SU-DHL-6 (cell line): ENCODE data around the gene PRPS1.

Experiments used
- H2AFZ ChIP-seq: fragments of 200-600 bp; sonication (generic); 2 replicates; pipeline ENCODE4 v1.6.1; 2014; ENCODE audit warnings: low read depth, mild to moderate bottlenecking, moderate library complexity, mixed read lengths, antibody characterized with exemption, low read length; ENCODE audit not compliant: severe bottlenecking
- H3F3A ChIP-seq: fragments of 200-600 bp; shearing (Covaris generic); 2 replicates; pipeline ENCODE4 v1.6.0; 2016; ENCODE audit warnings: antibody characterized with exemption, mild to moderate bottlenecking; ENCODE audit not compliant: insufficient read depth
- H3K27ac ChIP-seq: fragments of 200-600 bp; sonication (generic); 2 replicates; pipeline ENCODE4 v1.5.1; 2016; ENCODE audit warnings: low read depth, mild to moderate bottlenecking, low read length, moderate library complexity, mixed read lengths
- H3K27me3 ChIP-seq: fragments of 200-600 bp; sonication (generic), shearing (Covaris generic); 2 replicates; pipeline ENCODE4 v1.6.0; 2014; ENCODE audit warnings: mild to moderate bottlenecking, low read length
- H3K36me3 ChIP-seq: fragments of 200-600 bp; sonication (generic); 2 replicates; pipeline ENCODE4 v1.6.1; 2014; ENCODE audit warnings: mild to moderate bottlenecking, low read length, mixed read lengths
- H3K4me2 ChIP-seq: fragments of 300-600, 200-600 bp; shearing (Covaris generic), sonication (generic); 2 replicates; pipeline ENCODE4 v1.6.0; 2014; ENCODE audit warnings: low read length, low read depth, mild to moderate bottlenecking; ENCODE audit not compliant: poor library complexity, severe bottlenecking
- H3K4me3 ChIP-seq: fragments of 200-600 bp; sonication (generic); 2 replicates; pipeline ENCODE4 v1.5.1; 2014; ENCODE audit warnings: antibody characterized with exemption, low read length, mild to moderate bottlenecking, mixed read lengths; ENCODE audit not compliant: insufficient read depth, poor library complexity, severe bottlenecking
- H3K79me2 ChIP-seq: fragments of 200-600 bp; sonication (generic); 2 replicates; pipeline ENCODE4 v1.6.1; 2014; ENCODE audit warnings: mild to moderate bottlenecking, low read length, moderate library complexity; ENCODE audit not compliant: insufficient read depth
- H3K9ac ChIP-seq: fragments of 200-600 bp; sonication (generic); 2 replicates; pipeline ENCODE4 v1.7.0; 2014; ENCODE audit warnings: mild to moderate bottlenecking, low read length
- H3K9me2 ChIP-seq: fragments of 200-600 bp; sonication (generic); replicated peaks from 2 replicates; pipeline ENCODE4 v1.6.1; 2014; ENCODE audit warnings: low read length; ENCODE audit not compliant: insufficient read depth
- H3K9me3 ChIP-seq: fragments of 200-600 bp; sonication (generic); 2 replicates; pipeline ENCODE4 v1.6.1; 2014; ENCODE audit warnings: low read length, mixed read lengths; ENCODE audit not compliant: insufficient read depth
- H4K20me1 ChIP-seq: fragments of 200-600 bp; sonication (generic); 2 replicates; pipeline ENCODE4 v1.6.1; 2014; ENCODE audit warnings: low read depth, mild to moderate bottlenecking, antibody characterized with exemption, low read length, moderate library complexity, mixed read lengths
- EZH2phosphoT487 ChIP-seq: fragments of 200-600 bp; sonication (generic), shearing (Covaris generic); conservative IDR thresholded peaks from 2 replicates; pipeline ENCODE4 v1.6.1; 2018; ENCODE audit warnings: mild to moderate bottlenecking, antibody characterized with exemption, low read length, moderate library complexity, mixed read lengths
- TF ChIP-seq, protein P1 (sequence below): fragments of 200-600 bp; sonication (generic); IDR thresholded peaks from one replicate; pipeline ENCODE4 v1.5.1; 2017; ENCODE audit warnings: antibody characterized with exemption, mild to moderate bottlenecking, low read length, moderate library complexity; ENCODE audit not compliant: insufficient read depth, poor library complexity, severe bottlenecking

Gene PRPS1

DNA sequence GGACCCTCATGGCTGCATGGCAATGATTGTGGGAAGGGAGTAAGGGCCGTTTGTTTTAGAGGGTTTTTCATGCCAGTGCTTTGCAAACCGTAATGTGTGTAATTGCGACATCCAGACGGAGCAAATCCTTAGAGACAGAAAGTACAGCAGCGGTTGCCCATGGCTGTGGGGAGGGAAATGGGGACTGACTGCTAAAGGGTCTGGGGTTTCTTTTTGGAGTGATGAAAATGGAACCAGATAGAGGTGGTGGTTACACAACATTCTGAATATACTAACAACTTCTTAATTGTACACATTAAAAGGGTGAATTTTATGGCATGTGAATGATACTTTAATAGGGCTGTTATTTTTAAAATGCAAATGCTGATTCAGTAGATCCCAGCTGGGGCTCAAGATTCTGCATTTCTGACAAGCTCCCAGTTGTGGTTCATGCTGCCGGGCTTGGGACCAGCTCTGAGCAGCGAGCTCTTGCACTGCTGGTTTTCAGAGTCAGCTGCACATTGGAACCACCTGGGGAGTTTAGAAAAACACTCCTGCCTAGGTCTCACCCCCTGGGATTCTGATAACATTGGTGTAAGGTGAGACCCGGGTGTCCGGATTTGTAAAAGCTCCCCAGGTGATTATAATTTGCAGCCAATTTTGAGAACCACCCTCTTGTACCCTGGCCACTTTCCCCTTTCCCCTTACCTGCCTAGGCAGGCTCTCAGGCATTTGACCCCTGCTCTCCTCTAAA, 47.7 kb downstream of the PRPS1 start:
- Histone ChIP-seq H3K79me2 (no peaks in the 10 kb centered on the region; the same call in 1 of the 2 replicates), H3K27me3 (no peaks in the 10 kb centered on the region), H4K20me1 (no peaks in the 10 kb centered on the region), H3K4me2 (peak overlapping the region; percentile 74), H3K27ac (peak overlapping the region; percentile 73), H3F3A (peaks cover 26% of the 10 kb centered on the region), H3K9me3 (no peaks in the 10 kb centered on the region), H3K9me2 (no peaks in the 10 kb centered on the region), H3K9ac (peak overlapping the region; percentile 77), H2AFZ (peak overlapping the region; percentile 80), H3K4me3 (peak overlapping the region; percentile 56), H3K36me3 (no peaks in the 10 kb centered on the region)
- TF ChIP-seq, protein P1, sequence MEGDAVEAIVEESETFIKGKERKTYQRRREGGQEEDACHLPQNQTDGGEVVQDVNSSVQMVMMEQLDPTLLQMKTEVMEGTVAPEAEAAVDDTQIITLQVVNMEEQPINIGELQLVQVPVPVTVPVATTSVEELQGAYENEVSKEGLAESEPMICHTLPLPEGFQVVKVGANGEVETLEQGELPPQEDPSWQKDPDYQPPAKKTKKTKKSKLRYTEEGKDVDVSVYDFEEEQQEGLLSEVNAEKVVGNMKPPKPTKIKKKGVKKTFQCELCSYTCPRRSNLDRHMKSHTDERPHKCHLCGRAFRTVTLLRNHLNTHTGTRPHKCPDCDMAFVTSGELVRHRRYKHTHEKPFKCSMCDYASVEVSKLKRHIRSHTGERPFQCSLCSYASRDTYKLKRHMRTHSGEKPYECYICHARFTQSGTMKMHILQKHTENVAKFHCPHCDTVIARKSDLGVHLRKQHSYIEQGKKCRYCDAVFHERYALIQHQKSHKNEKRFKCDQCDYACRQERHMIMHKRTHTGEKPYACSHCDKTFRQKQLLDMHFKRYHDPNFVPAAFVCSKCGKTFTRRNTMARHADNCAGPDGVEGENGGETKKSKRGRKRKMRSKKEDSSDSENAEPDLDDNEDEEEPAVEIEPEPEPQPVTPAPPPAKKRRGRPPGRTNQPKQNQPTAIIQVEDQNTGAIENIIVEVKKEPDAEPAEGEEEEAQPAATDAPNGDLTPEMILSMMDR: no peak
- TF ChIP-seq EZH2phosphoT487: no peak

DNA sequence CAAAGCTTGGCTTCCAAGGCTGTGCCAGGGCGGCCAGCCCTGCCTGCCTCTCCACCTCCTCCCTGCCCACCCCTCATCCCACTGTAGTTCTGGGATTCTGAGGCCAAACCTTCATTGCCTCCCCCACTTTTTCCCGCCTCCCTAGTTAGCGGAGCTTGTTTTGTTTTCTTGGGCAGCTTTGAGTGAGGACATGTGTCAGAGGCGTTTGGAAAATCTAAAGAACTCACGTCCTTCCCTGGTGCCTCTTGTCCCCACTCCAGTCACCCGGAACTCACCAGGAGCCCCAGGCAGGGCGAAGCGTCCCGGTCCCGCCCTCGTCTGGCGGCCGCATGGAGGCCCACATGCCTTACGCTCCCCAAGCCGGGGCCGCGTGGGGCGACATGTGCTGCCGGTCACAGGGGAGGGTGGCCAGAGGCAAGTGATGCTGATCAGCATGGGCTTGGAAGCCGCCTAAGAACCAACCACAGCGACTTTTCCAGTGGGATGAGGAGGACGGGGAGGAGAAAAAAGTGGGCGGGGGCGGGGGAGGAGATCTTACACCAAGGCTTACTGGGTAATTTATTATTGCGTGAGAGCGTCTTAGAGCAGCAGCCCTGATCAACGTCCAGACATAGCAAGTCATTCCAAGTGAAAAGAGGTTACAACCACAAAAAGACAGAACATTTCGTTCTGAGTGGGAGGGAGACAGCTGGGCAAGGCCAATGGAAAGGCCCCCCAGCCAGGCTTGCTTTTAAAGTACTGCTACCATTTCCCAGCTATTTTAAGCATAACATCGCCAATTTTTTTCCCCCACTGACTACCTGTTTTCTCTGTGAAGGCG, 48.5 kb downstream of the PRPS1 start:
- Histone ChIP-seq H3K9me3 (no peaks in the 10 kb centered on the region), H3K4me2 (peak overlapping the region; percentile 74), H3F3A (peaks cover 26% of the 10 kb centered on the region), H3K27me3 (no peaks in the 10 kb centered on the region), H4K20me1 (no peaks in the 10 kb centered on the region), H3K79me2 (no peaks in the 10 kb centered on the region; the same call in 1 of the 2 replicates), H3K36me3 (no peaks in the 10 kb centered on the region), H3K4me3 (peak overlapping the region; percentile 56), H3K9ac (peak overlapping the region; percentile 77), H3K9me2 (no peaks in the 10 kb centered on the region), H2AFZ (peak overlapping the region; percentile 80), H3K27ac (peak overlapping the region; percentile 73)
- TF ChIP-seq, protein P1: no peak
- TF ChIP-seq EZH2phosphoT487: no peak

DNA sequence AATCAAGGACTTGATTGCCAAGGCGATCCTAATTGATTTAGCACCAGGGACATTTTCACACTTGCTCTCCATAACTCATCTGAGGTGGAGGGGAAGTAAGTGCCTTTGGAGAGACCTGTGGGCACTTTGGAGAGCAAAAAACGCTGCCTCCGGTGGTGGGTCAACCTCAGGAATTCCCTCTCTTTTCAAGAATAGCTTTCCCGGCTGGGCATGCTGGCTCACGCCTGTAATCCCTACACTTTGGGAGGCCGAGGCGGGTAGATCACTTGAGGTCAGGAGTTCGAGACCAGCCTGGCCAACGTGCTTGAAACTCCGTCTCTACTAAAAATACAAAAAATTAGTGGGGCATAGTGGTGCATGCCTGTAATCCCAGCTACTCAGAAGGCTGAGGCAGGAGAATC, 49.2 kb downstream of the PRPS1 start:
- Histone ChIP-seq H3K9me3 (no peaks in the 10 kb centered on the region), H3K36me3 (no peaks in the 10 kb centered on the region), H3K79me2 (no peaks in the 10 kb centered on the region; the same call in 1 of the 2 replicates), H3K4me2 (peak overlapping the region; percentile 74), H2AFZ (peak overlapping the region; percentile 80), H4K20me1 (no peaks in the 10 kb centered on the region), H3K9me2 (no peaks in the 10 kb centered on the region), H3K9ac (peak overlapping the region; percentile 77), H3K4me3 (peak overlapping the region; percentile 56), H3K27me3 (no peaks in the 10 kb centered on the region), H3K27ac (no peak overlapping the region), H3F3A (peaks cover 26% of the 10 kb centered on the region)
- TF ChIP-seq, protein P1: no peak
